CD4-positive, alpha-beta T cell treated with Interleukin-2 at 100 ng/mL for 4 hours (primary cell): ENCODE results near the gene RARB.
A peak's percentile ranks its signal among the peaks of the same experiment; 100 is the strongest.

Experiments
- DNase-seq: peaks from one replicate; pipeline ENCODE4 v3.0.0-alpha.2; 2020; ENCODE audit warnings: low spot score

RARB gene

GRCh38 chr3:25580534-25580933 lies 152.5 kb downstream of the RARB start:
- DNase-seq = no peak

GRCh38 chr3:25581335-25581734 lies 153.3 kb downstream of the RARB start:
- DNase-seq = no peak

GRCh38 chr3:25581823-25582222 lies 153.8 kb downstream of the RARB start:
- no peak for DNase-seq

- no peak for DNase-seq
Measured at GRCh38 chr3:25582242-25582641, 154.2 kb downstream of the RARB start.

- DNase-seq = no peak
Measured at GRCh38 chr3:25583343-25583742, 155.3 kb downstream of the RARB start.

- DNase-seq = no peak
Measured at GRCh38 chr3:25584011-25584789, 156.1 kb downstream of the RARB start.

- DNase-seq = no peak
Measured at GRCh38 chr3:25585361-25586166, 157.5 kb downstream of the RARB start.

GRCh38 chr3:25586167-25586505 lies 158.1 kb downstream of the RARB start:
- no peak for DNase-seq

- no peak for DNase-seq
Measured at GRCh38 chr3:25586553-25586952, 158.5 kb downstream of the RARB start.

GRCh38 chr3:25587094-25587493 lies 159.0 kb downstream of the RARB start:
- no peak for DNase-seq

GRCh38 chr3:25587526-25587925 lies 159.5 kb downstream of the RARB start:
- DNase-seq = no peak

GRCh38 chr3:25587975-25588374 lies 159.9 kb downstream of the RARB start:
- no peak for DNase-seq

- DNase-seq = no peak
Measured at GRCh38 chr3:25588441-25589103, 160.5 kb downstream of the RARB start.

GRCh38 chr3:25589104-25589782 lies 161.2 kb downstream of the RARB start:
- no peak for DNase-seq

GRCh38 chr3:25589783-25590258 lies 161.8 kb downstream of the RARB start:
- no peak for DNase-seq

GRCh38 chr3:25592510-25592968 lies 164.5 kb downstream of the RARB start:
- no peak for DNase-seq

- DNase-seq = no peak
Measured at GRCh38 chr3:25593001-25593400, 164.9 kb downstream of the RARB start.

- DNase-seq = peak; percentile 42
Measured at GRCh38 chr3:25594007-25594502, 166.0 kb downstream of the RARB start.

- DNase-seq = no peak
Measured at GRCh38 chr3:25597535-25598101, 169.6 kb downstream of the RARB start.

GRCh38 chr3:25603703-25604102 lies 175.6 kb downstream of the RARB start:
- no peak for DNase-seq

GRCh38 chr3:25604107-25604805 lies 176.2 kb downstream of the RARB start:
- peak; percentile 16 for DNase-seq
